ENCODE results near the gene PTCRA.
"Not testable (repeated sequence)": the region's sequence is repeated elsewhere in the genome, so short reads cannot be mapped to it uniquely, and the experiment has no call there.

The PTCRA gene

GRCh38 chr6:42938987-42939809 is 23.3 kb downstream of the PTCRA start:
- in situ Hi-C loops (cut with MboI; ENCODE audit: low sequenced_read_pairs), result no loop called here
- H3K4me3 ChIP-seq, result no peak overlapping the region
- no peak for DNase-seq (ENCODE audit: low spot score in 2 of 2)

GRCh38 chr6:42939810-42940167 is 23.9 kb downstream of the PTCRA start:
- Histone ChIP-seq H3K4me1 (no peaks in the 10 kb centered on the region), H3K4me3 (no peak overlapping the region), H3K36me3 (replicated peaks) (peaks cover 34% of the 10 kb centered on the region), H3K9me3 (no peaks in the 10 kb centered on the region), H3K27me3 (ENCODE audit: low read depth) (no peaks in the 10 kb centered on the region)
- in situ Hi-C loops (cut with MboI; ENCODE audit: low sequenced_read_pairs), result no loop called here
- DNase-seq (ENCODE audit: low spot score in 2 of 2), result no peak

More at GRCh38 chr6:42938987-42939809, 23.3 kb downstream of the PTCRA start:
- H3K4me1 ChIP-seq, result no peaks in the 10 kb centered on the region
- peaks cover 40% of the 10 kb centered on the region for H3K36me3 ChIP-seq (replicated peaks)
- H3K9me3 ChIP-seq, result no peaks in the 10 kb centered on the region
- H3K27me3 ChIP-seq (ENCODE audit: low read depth), result no peaks in the 10 kb centered on the region

GRCh38 chr6:42940493-42941045 is 24.7 kb downstream of the PTCRA start:
- Histone ChIP-seq H3K4me3 (no peak overlapping the region), H3K9me3 (no peaks in the 10 kb centered on the region), H3K36me3 (replicated peaks) (peaks cover 27% of the 10 kb centered on the region), H3K4me1 (no peaks in the 10 kb centered on the region), H3K27me3 (ENCODE audit: low read depth) (no peaks in the 10 kb centered on the region)
- DNase-seq (ENCODE audit: low spot score in 2 of 2), result no peak
- in situ Hi-C loops (cut with MboI; ENCODE audit: low sequenced_read_pairs), result no loop called here

GRCh38 chr6:42941356-42941755 is 25.5 kb downstream of the PTCRA start:
- DNase-seq (ENCODE audit: low spot score in 2 of 2); H3K27me3 ChIP-seq (ENCODE audit: low read depth); H3K4me1 ChIP-seq; in situ Hi-C loops (cut with MboI; ENCODE audit: low sequenced_read_pairs); H3K4me3 ChIP-seq; H3K9me3 ChIP-seq: not testable (repeated sequence)
- H3K36me3 ChIP-seq (replicated peaks), result peaks cover 19% of the 10 kb centered on the region

GRCh38 chr6:42942444-42942843 is 26.6 kb downstream of the PTCRA start:
- Histone ChIP-seq H3K4me3 (no peak overlapping the region), H3K36me3 (replicated peaks) (peaks cover 12% of the 10 kb centered on the region; the same call in 1 of the 2 replicates), H3K9me3 (no peaks in the 10 kb centered on the region), H3K27me3 (ENCODE audit: low read depth) (no peaks in the 10 kb centered on the region), H3K4me1 (no peaks in the 10 kb centered on the region)
- no peak for DNase-seq (ENCODE audit: low spot score in 2 of 2)
- in situ Hi-C loops (cut with MboI; ENCODE audit: low sequenced_read_pairs), result no loop called here

GRCh38 chr6:42947950-42948349 is 32.1 kb downstream of the PTCRA start:
- Histone ChIP-seq H3K9me3 (no peaks in the 10 kb centered on the region), H3K4me3 (no peak overlapping the region), H3K36me3 (replicated peaks) (0 out of 2 replicates have a peak, but pooled peaks cover 5% of the 10 kb centered on the region), H3K4me1 (no peaks in the 10 kb centered on the region), H3K27me3 (ENCODE audit: low read depth) (no peaks in the 10 kb centered on the region)
- DNase-seq (ENCODE audit: low spot score in 2 of 2), result no peak
- in situ Hi-C loops (cut with MboI; ENCODE audit: low sequenced_read_pairs), result no loop called here

GRCh38 chr6:42952389-42952788 is 36.5 kb downstream of the PTCRA start:
- DNase-seq (ENCODE audit: low spot score in 2 of 2), result no peak
- Histone ChIP-seq H3K36me3 (replicated peaks) (no peaks in the 10 kb centered on the region), H3K9me3 (no peaks in the 10 kb centered on the region), H3K4me1 (no peaks in the 10 kb centered on the region), H3K4me3 (no peak overlapping the region), H3K27me3 (ENCODE audit: low read depth) (no peaks in the 10 kb centered on the region)
- in situ Hi-C loops (cut with MboI; ENCODE audit: low sequenced_read_pairs), result no loop called here

- H3K27me3 ChIP-seq (ENCODE audit: low read depth); H3K4me3 ChIP-seq; in situ Hi-C loops (cut with MboI; ENCODE audit: low sequenced_read_pairs); H3K9me3 ChIP-seq; H3K4me1 ChIP-seq; DNase-seq (ENCODE audit: low spot score in 2 of 2); H3K36me3 ChIP-seq (replicated peaks): not testable (repeated sequence)
These were observed 38.6 kb downstream of the PTCRA start for GRCh38 chr6:42954405-42954804.

GRCh38 chr6:42958125-42958524 is 42.3 kb downstream of the PTCRA start:
- Histone ChIP-seq H3K27me3 (ENCODE audit: low read depth) (no peaks in the 10 kb centered on the region), H3K9me3 (no peaks in the 10 kb centered on the region), H3K36me3 (replicated peaks) (peaks cover 7% of the 10 kb centered on the region), H3K4me1 (no peaks in the 10 kb centered on the region), H3K4me3 (no peak overlapping the region)
- in situ Hi-C loops (cut with MboI; ENCODE audit: low sequenced_read_pairs), result no loop called here
- no peak for DNase-seq (ENCODE audit: low spot score in 2 of 2)

- no peak overlapping the region for H3K4me3 ChIP-seq
These were observed 44.0 kb downstream of the PTCRA start for GRCh38 chr6:42959917-42960242.

GRCh38 chr6:42960243-42961019 is 44.6 kb downstream of the PTCRA start, which contains the start of gene GNMT:
Gene GNMT (plus strand): TSS chr6:42960754. CDS start chr6:42960768, 14 bp downstream.
- no peak within 1 kb of the TSS for H3K4me3 ChIP-seq

More at GRCh38 chr6:42959917-42960242, 44.0 kb downstream of the PTCRA start:
- Histone ChIP-seq H3K27me3 (ENCODE audit: low read depth) (no peaks in the 10 kb centered on the region), H3K4me1 (no peaks in the 10 kb centered on the region), H3K9me3 (no peaks in the 10 kb centered on the region), H3K36me3 (replicated peaks) (peaks cover 15% of the 10 kb centered on the region)
- DNase-seq (ENCODE audit: low spot score in 2 of 2), result no peak
- in situ Hi-C loops (cut with MboI; ENCODE audit: low sequenced_read_pairs), result no loop called here

GRCh38 chr6:42961020-42961470 is 45.2 kb downstream of the PTCRA start:
- in situ Hi-C loops (cut with MboI; ENCODE audit: low sequenced_read_pairs), result no loop called here
- Histone ChIP-seq H3K4me1 (no peaks in the 10 kb centered on the region), H3K27me3 (ENCODE audit: low read depth) (no peaks in the 10 kb centered on the region), H3K4me3 (no peak overlapping the region), H3K36me3 (replicated peaks) (peaks cover 22% of the 10 kb centered on the region), H3K9me3 (no peaks in the 10 kb centered on the region)
- DNase-seq (ENCODE audit: low spot score in 2 of 2), result no peak

More at GRCh38 chr6:42960243-42961019, 44.6 kb downstream of the PTCRA start, which contains the start of gene GNMT:
- in situ Hi-C loops (cut with MboI; ENCODE audit: low sequenced_read_pairs), result no loop called here
- H3K27me3 ChIP-seq (ENCODE audit: low read depth), result no peaks in the 10 kb centered on the region
- no peaks in the 10 kb centered on the region for H3K4me1 ChIP-seq
- DNase-seq (ENCODE audit: low spot score in 2 of 2), result no peak
- peaks cover 18% of the 10 kb centered on the region for H3K36me3 ChIP-seq (replicated peaks)
- no peaks in the 10 kb centered on the region for H3K9me3 ChIP-seq

- Histone ChIP-seq H3K27me3 (ENCODE audit: low read depth) (no peaks in the 10 kb centered on the region), H3K4me1 (no peaks in the 10 kb centered on the region), H3K9me3 (no peaks in the 10 kb centered on the region), H3K36me3 (replicated peaks) (peaks cover 27% of the 10 kb centered on the region), H3K4me3 (no peak overlapping the region)
- in situ Hi-C loops (cut with MboI; ENCODE audit: low sequenced_read_pairs), result no loop called here
- no peak for DNase-seq (ENCODE audit: low spot score in 2 of 2)
These were observed 46.2 kb downstream of the PTCRA start for GRCh38 chr6:42962096-42962495.
